Testis (tissue), 3 donors: ENCODE results near the gene MBIP. TPM values are rescaled to one million over a fixed set of nuclear protein-coding genes. Genes with fewer than 3 reads are reported as not detected.

Source experiments
- DNase-seq: peaks from one replicate; pipeline ENCODE4 v3.0.0-alpha.2; 2019
- H3K27ac ChIP-seq, 2 donors: fragments of 200-600 bp; sonication (generic); one replicate each; pipeline ENCODE4 v1.5.1; 2019
- H3K27me3 ChIP-seq: fragments of 200-600 bp; sonication (generic); one replicate; pipeline ENCODE4 v1.5.1; 2019
- H3K36me3 ChIP-seq: fragments of 200-600 bp; sonication (generic); one replicate; pipeline ENCODE4 v1.5.1; 2017; ENCODE audit warnings: low read depth; ENCODE audit errors: missing control alignments
- H3K4me1 ChIP-seq: fragments of 200-600 bp; sonication (generic); one replicate; pipeline ENCODE4 v1.5.1; 2019
- H3K4me3 ChIP-seq, 2 donors: fragments of 200-600 bp; sonication (generic); one replicate each; pipeline ENCODE4 v1.5.1; 2017 to 2019
- H3K9me3 ChIP-seq: fragments of 200-600 bp; sonication (generic); one replicate; pipeline ENCODE4 v1.5.1; 2017
- POLR2A ChIP-seq: fragments of 450-650 bp; IDR thresholded peaks from one replicate; pipeline ENCODE4 v1.6.1; 2017; ENCODE audit warnings: antibody characterized with exemption, mild to moderate bottlenecking, moderate library complexity
- WGBS, 2 donors: methylation state at CpG; one replicate each; pipeline ENCODE4 v1.1.5; 2018; 5-methylcytosine and 5-hydroxymethylcytosine counted together
- intact Hi-C: fragments of 100-400 bp; cut with DNase I; formaldehyde crosslinking; loops from one replicate; pipeline ENCODE4 v1.15.1; 2023; ENCODE audit warnings: low total_unique reads
- polyA plus RNA-seq: library from polyadenylated mRNA; stranded (reverse); fragments of 350-450 nt; fragmentation: Illumina TruSeq; extraction: RNeasy Lipid Tissue Mini Kit (QIAGEN cat#74804); gene quantifications from one replicate; pipeline ENCODE4 v1.2.3, GENCODE V29; 2014; ENCODE audit warnings: low read depth, low replicate concordance; ENCODE audit not compliant: insufficient read depth
- total RNA-seq, 2 donors: library from RNA; depleted of rRNA; stranded (reverse); fragments of >200 nt; gene quantifications; one replicate each; pipeline ENCODE4 v1.2.3, GENCODE V29; 2016
- TF ChIP-seq, protein P1 (sequence below), 3 experiments: fragments of 450-650 bp in 2 of 3; fragments of 200-600 bp in 1 of 3; sonication (generic) in 1 of 3; IDR thresholded peaks; one replicate each; pipeline ENCODE4 v1.5.1; 2016 to 2019; ENCODE audit warnings: antibody characterized with exemption in 3 of 3, mild to moderate bottlenecking in 2 of 3, moderate library complexity in 1 of 3

Gene MBIP
- total and polyA plus RNA-seq, 3 donors from 2014 or later = 21.0 to 27.5 (median 22.1) TPM

- no peak for DNase-seq
These were observed 16.5 kb downstream of the MBIP start for GRCh38 chr14:36303960-36304359.

DNA sequence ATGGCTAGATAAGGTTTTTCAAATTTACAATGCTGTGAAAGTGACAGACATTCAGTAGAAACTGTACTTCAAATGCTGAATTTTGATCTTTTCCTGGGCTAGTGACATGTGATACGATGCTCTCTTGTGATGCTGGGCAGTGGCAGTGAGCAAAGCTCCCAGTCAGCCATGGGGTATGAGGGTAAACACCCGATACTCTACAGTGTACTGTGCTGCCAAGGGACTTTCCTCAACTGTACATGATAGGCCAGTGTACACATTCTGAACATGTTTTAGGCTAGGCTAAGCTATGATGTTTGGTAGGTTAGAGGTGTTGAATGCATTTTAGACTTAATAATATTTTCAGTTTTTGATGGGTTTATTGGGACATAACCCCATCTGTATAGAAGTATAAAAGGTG is 17.6 kb downstream of the MBIP start:
- Histone ChIP-seq H3K36me3 (no peaks in the 10 kb centered on the region), H3K27me3 (no peaks in the 10 kb centered on the region), H3K27ac (no peak overlapping the region), H3K4me3 (no peak overlapping the region), H3K9me3 (no peaks in the 10 kb centered on the region), H3K4me1 (no peaks in the 10 kb centered on the region)
- WGBS, 2 donors = 96 to 100% methylated on average over 2 of the region's 2 CpGs
- intact Hi-C loops = no loop called here
- DNase-seq = no peak
- no peak for TF ChIP-seq POLR2A
- TF ChIP-seq, protein P1, sequence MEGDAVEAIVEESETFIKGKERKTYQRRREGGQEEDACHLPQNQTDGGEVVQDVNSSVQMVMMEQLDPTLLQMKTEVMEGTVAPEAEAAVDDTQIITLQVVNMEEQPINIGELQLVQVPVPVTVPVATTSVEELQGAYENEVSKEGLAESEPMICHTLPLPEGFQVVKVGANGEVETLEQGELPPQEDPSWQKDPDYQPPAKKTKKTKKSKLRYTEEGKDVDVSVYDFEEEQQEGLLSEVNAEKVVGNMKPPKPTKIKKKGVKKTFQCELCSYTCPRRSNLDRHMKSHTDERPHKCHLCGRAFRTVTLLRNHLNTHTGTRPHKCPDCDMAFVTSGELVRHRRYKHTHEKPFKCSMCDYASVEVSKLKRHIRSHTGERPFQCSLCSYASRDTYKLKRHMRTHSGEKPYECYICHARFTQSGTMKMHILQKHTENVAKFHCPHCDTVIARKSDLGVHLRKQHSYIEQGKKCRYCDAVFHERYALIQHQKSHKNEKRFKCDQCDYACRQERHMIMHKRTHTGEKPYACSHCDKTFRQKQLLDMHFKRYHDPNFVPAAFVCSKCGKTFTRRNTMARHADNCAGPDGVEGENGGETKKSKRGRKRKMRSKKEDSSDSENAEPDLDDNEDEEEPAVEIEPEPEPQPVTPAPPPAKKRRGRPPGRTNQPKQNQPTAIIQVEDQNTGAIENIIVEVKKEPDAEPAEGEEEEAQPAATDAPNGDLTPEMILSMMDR (IDR thresholded peaks at IDR 0.05) = no peak

More at GRCh38 chr14:36303960-36304359, 16.5 kb downstream of the MBIP start:
- Histone ChIP-seq H3K36me3 (no peaks in the 10 kb centered on the region), H3K27me3 (no peaks in the 10 kb centered on the region), H3K9me3 (no peaks in the 10 kb centered on the region), H3K4me1 (no peaks in the 10 kb centered on the region), H3K27ac (no peak overlapping the region), H3K4me3 (no peak overlapping the region)
- TF ChIP-seq, protein P1 (IDR thresholded peaks at IDR 0.05) = no peak
- no peak for TF ChIP-seq POLR2A
- 67% methylated on average over 4 of the region's 4 CpGs for WGBS, 2 donors
- intact Hi-C loops = no loop called here

DNA sequence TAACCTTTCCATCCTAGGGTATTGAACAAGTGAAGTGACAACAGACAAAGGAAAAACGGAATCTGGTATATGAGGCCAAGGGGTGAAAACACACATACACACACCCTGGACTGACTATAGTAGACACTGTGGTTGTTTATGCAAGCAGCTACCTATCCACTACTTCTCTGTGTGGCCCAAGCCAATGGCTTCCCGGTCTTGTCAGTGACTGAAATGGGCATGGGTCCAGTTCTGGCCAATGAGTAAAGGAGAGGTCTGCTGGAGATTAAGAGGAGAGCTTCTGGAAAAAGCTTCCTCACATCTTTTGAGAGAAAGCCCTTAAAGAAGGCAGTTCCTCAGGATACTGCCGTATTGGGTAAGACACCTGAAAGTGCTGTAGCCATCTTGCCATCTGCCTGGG is 19.3 kb downstream of the MBIP start:
- Histone ChIP-seq H3K36me3 (no peaks in the 10 kb centered on the region), H3K27ac (no peak overlapping the region)
- intact Hi-C loops = no loop called here

DNA sequence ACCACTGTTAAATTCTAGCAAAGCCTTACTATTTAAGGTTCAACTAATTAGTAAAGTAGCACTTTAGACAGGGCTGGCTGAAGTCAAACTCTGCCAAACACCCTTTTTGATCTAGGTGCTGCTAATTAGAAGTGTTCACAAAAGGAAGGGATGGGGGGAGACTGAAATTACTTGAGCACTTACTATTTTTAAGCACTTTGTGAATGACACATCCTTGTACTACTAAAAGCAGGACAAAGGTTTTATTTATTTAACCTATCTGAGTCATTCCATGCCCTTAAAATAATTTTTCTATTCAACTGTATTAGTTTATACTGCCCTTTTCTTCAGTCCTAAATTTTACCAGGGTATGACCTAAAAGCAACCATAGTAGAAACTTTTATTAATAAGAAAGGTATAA is 20.1 kb downstream of the MBIP start:
- H3K9me3 ChIP-seq = no peaks in the 10 kb centered on the region
- H3K36me3 ChIP-seq = no peaks in the 10 kb centered on the region
- no peak for DNase-seq
- no peak overlapping the region for H3K4me3 ChIP-seq
- TF ChIP-seq, protein P1 (IDR thresholded peaks at IDR 0.05) = no peak
- no peak for TF ChIP-seq POLR2A
- intact Hi-C loops = no loop called here
- no peaks in the 10 kb centered on the region for H3K4me1 ChIP-seq
- H3K27me3 ChIP-seq = no peaks in the 10 kb centered on the region
- no peak overlapping the region for H3K27ac ChIP-seq

More for the DNA sequence above, 19.3 kb downstream of the MBIP start:
- 93 to 97% methylated on average over 3 of the region's 3 CpGs for WGBS, 2 donors
- H3K4me3 ChIP-seq = no peak overlapping the region
- TF ChIP-seq POLR2A = no peak
- TF ChIP-seq, protein P1 (IDR thresholded peaks at IDR 0.05) = no peak
- no peaks in the 10 kb centered on the region for H3K9me3 ChIP-seq
- DNase-seq = no peak
- no peaks in the 10 kb centered on the region for H3K4me1 ChIP-seq
- no peaks in the 10 kb centered on the region for H3K27me3 ChIP-seq
